Measurements from ENCODE around the gene EHHADH.

DNA sequence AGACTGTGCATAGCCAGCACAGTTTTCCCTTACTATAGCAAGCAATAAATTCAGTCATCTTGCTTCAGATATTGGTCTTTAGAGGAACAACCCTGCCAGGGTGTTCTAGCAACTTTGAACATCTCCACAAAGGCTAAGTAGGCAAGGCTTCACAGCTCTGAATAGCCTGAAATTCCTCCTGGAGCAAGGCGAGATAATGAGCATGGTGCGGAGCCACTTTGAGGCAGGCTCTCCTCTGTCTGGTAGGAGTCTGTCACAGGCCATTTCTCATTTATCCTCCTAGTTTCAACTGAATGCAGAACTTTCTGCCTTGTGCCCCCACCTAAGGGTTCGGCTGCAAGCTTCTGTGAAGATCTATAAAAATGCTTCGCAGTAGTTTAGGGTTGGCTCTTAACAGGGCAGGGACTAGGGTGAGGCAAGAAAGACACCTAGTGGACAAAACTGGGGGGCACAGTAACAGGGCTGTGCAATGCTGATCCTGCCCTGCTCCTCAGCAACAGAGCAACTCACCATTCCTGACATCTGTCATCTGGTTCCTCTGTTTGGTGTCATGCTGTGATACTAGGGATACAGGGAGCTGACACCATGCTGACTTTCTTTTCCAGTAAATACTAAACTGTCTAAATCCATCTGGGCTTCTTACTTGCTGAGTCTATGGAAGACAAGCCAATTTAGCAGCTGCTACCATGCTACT is 16.6 kb upstream of the EHHADH start:
- TF ChIP-seq, protein P1, sequence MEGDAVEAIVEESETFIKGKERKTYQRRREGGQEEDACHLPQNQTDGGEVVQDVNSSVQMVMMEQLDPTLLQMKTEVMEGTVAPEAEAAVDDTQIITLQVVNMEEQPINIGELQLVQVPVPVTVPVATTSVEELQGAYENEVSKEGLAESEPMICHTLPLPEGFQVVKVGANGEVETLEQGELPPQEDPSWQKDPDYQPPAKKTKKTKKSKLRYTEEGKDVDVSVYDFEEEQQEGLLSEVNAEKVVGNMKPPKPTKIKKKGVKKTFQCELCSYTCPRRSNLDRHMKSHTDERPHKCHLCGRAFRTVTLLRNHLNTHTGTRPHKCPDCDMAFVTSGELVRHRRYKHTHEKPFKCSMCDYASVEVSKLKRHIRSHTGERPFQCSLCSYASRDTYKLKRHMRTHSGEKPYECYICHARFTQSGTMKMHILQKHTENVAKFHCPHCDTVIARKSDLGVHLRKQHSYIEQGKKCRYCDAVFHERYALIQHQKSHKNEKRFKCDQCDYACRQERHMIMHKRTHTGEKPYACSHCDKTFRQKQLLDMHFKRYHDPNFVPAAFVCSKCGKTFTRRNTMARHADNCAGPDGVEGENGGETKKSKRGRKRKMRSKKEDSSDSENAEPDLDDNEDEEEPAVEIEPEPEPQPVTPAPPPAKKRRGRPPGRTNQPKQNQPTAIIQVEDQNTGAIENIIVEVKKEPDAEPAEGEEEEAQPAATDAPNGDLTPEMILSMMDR (conservative IDR thresholded peaks at IDR 0.05; ENCODE audit: low read depth in 2 of 2), result peak; percentile 70 to 87
- TF ChIP-seq REST (IDR thresholded peaks at IDR 0.05; ENCODE audit: unreplicated experiment) (no peak), POLR2AphosphoS5 (IDR thresholded peaks at IDR 0.05; ENCODE audit: low read depth) (no peak), ZNF114 (CRISPR knock-in tag; IDR thresholded peaks at IDR 0.05) (no peak), EZH2phosphoT487 (IDR thresholded peaks at IDR 0.05; ENCODE audit: unreplicated experiment) (no peak), STAT1 (IDR thresholded peaks at IDR 0.05; ENCODE audit: unreplicated experiment) (no peak), EZH2 (IDR thresholded peaks at IDR 0.05; ENCODE audit: low read depth, unreplicated experiment) (no peak), JUNB (IDR thresholded peaks at IDR 0.05; ENCODE audit: unreplicated experiment) (no peak), CREB1 (CRISPR knock-in tag; IDR thresholded peaks at IDR 0.05; ENCODE audit: low read depth) (no peak)

Measured in GM23338 (cell line).